K562 (cell line): ENCODE data around the gene SPAG16. TPM values are rescaled to one million over a fixed set of nuclear protein-coding genes. Genes with fewer than 3 reads are reported as not detected.

Source experiments
- ATAC-seq: fragments of 200-7000 bp; cut with Tn5 transposase; 3 replicates; pipeline ENCODE4 v1.9.1; 2020; ENCODE audit warnings: moderate library complexity
- BruUV-seq: library from RNA; stranded (reverse); fragments of 400-500 nt; replicated peaks from 2 replicates; lab custom pipeline; 2021; lab: Mats Ljungman, UMichigan
- CTCF ChIA-PET: fragments of 300-600 bp; formaldehyde crosslinking; extraction: SDS; loops from one replicate; lab custom pipeline; 2021; ENCODE audit warnings: low intra/inter-chr PET ratio; lab: Yijun Ruan, JAX
- POLR2A ChIA-PET: fragments of 300-600, 350-650 bp; sonication (Branson Sonifier 250); formaldehyde crosslinking; extraction: SDS; loops from one replicate; lab custom pipeline; 2021; ENCODE audit warnings: antibody characterized with exemption, inconsistent platforms; lab: Yijun Ruan, JAX
- DNase-seq, 4 experiments: peaks; one replicate each; pipeline versions ENCODE4 v3.0.0 to v3.0.0-alpha.2; 2011 to 2018; ENCODE audit warnings: low spot score in 3 of 4, mixed read lengths in 3 of 4; ENCODE audit errors: extremely low read depth in 1 of 4
- FAIRE-seq: peaks from 2 replicates; lab custom pipeline; 2011; peaks lifted over from hg19 to GRCh38; lab: Jason Lieb, UNC
- H2AFZ ChIP-seq: 2 replicates; pipeline ENCODE4 v1.6.0; 2011; ENCODE audit warnings: low read depth, low read length, control low read depth, inconsistent platforms
- H3K27ac ChIP-seq: fragments of 200-600 bp; 3 replicates; pipeline ENCODE4 v1.8.0; 2011; ENCODE audit warnings: low read depth, mild to moderate bottlenecking, control low read depth, inconsistent platforms, low read length, moderate library complexity, mixed read lengths; ENCODE audit errors: extremely low read depth
- H3K27me3 ChIP-seq, 2 experiments: fragments of 300-600 bp in 1 of 2; 2 replicates in 1 of 2; 3 replicates in 1 of 2; pipeline versions ENCODE4 v1.6.0 to v1.8.0; 2011; ENCODE audit warnings: inconsistent platforms in 2 of 2, low read length in 2 of 2, mild to moderate bottlenecking in 1 of 2, mixed read lengths in 1 of 2, moderate library complexity in 1 of 2; ENCODE audit not compliant: control insufficient read depth in 2 of 2, insufficient read depth in 2 of 2
- H3K36me3 ChIP-seq: fragments of 300-600 bp; 3 replicates; pipeline ENCODE4 v1.8.0; 2011; ENCODE audit warnings: mild to moderate bottlenecking, low read length, inconsistent platforms; ENCODE audit not compliant: control insufficient read depth, insufficient read depth
- H3K4me1 ChIP-seq, 2 experiments: fragments of 200-600 bp in 1 of 2; replicated peaks in 1 of 2; 2 replicates in 1 of 2; 3 replicates in 1 of 2; pipeline versions ENCODE4 v1.5.1 to v1.8.0; 2011; ENCODE audit warnings: inconsistent platforms in 2 of 2, low read length in 2 of 2, mild to moderate bottlenecking in 1 of 2, mixed read lengths in 1 of 2, moderate library complexity in 1 of 2; ENCODE audit not compliant: control insufficient read depth in 2 of 2, insufficient read depth in 2 of 2
- H3K4me2 ChIP-seq: 2 replicates; pipeline ENCODE4 v1.6.1; 2011; ENCODE audit warnings: low read length, control low read depth, inconsistent platforms, mixed read lengths; ENCODE audit not compliant: insufficient read depth
- H3K4me3 ChIP-seq: fragments of 200-600 bp; sonication (generic), shearing (Covaris generic); 2 replicates; pipeline ENCODE4 v1.5.1; 2016; ENCODE audit warnings: control low read depth, inconsistent platforms
- H3K79me2 ChIP-seq: fragments of 200-600 bp; 3 replicates; pipeline ENCODE4 v1.8.0; 2011; ENCODE audit warnings: low read length, inconsistent platforms; ENCODE audit not compliant: control insufficient read depth, insufficient read depth
- H3K9ac ChIP-seq, 2 experiments: 2 replicates each; pipeline versions ENCODE4 v1.6.0 to v1.6.1; 2011; ENCODE audit warnings: low read depth in 2 of 2, low read length in 2 of 2, control low read depth in 1 of 2, inconsistent platforms in 1 of 2, mild to moderate bottlenecking in 1 of 2, mixed read lengths in 1 of 2; ENCODE audit not compliant: insufficient read depth in 1 of 2
- H3K9me1 ChIP-seq: one replicate; pipeline ENCODE4 v1.6.0; 2011; ENCODE audit warnings: inconsistent platforms, mild to moderate bottlenecking, low read length, moderate library complexity; ENCODE audit not compliant: control insufficient read depth, insufficient read depth
- H3K9me3 ChIP-seq: replicated peaks from 2 replicates; pipeline ENCODE4 v1.5.1; 2011; ENCODE audit warnings: low read depth, low read length, inconsistent platforms; ENCODE audit not compliant: control insufficient read depth, insufficient read depth
- H4K20me1 ChIP-seq: replicated peaks from 2 replicates; pipeline ENCODE4 v1.6.1; 2011; ENCODE audit warnings: low read length, inconsistent platforms, mixed read lengths; ENCODE audit not compliant: control insufficient read depth, insufficient read depth
- ESRRA ChIP-seq: fragments of 450-650 bp; IDR thresholded peaks from 2 replicates; pipeline ENCODE4 v1.6.1; 2014; ENCODE audit warnings: low read depth, mild to moderate bottlenecking, moderate library complexity, borderline replicate concordance
- FOXK1 ChIP-seq: sonication (generic); formaldehyde crosslinking; IDR thresholded peaks from 2 replicates; pipeline ENCODE4 v1.8.0; 2022; ENCODE audit warnings: missing genetic modification reagents, mild to moderate bottlenecking, borderline replicate concordance
- NUFIP1 ChIP-seq: fragments of 450-650 bp; IDR thresholded peaks from 2 replicates; pipeline ENCODE4 v1.6.1; 2018; ENCODE audit not compliant: partially characterized antibody
- TAL1 ChIP-seq: fragments of 450-650 bp; IDR thresholded peaks from 2 replicates; pipeline ENCODE4 v1.6.1; 2016; ENCODE audit warnings: mild to moderate bottlenecking
- ZNF143 ChIP-seq: sonication (generic); formaldehyde crosslinking; IDR thresholded peaks from 2 replicates; pipeline ENCODE4 v1.9.0; 2022; ENCODE audit warnings: mild to moderate bottlenecking, missing genetic modification reagents
- ZSCAN29 ChIP-seq: fragments of 450-650 bp; IDR thresholded peaks from 2 replicates; pipeline ENCODE4 v1.6.1; 2017
- WGBS: fragments of 100-300 bp; shearing (Covaris generic); methylation state at CpG from one replicate; pipeline ENCODE4 v1.1.6; 2016; ENCODE audit warnings: low coverage, mixed read lengths; ENCODE audit not compliant: insufficient coverage; ENCODE audit errors: missing lambda C conversion rate; 5-methylcytosine and 5-hydroxymethylcytosine counted together
- in situ Hi-C: fragments of 300-500 bp; cut with MboI; formaldehyde crosslinking; loops from 4 replicates; pipeline ENCODE4 v1.15.0; 2018; ENCODE audit warnings: inconsistent platforms, mixed read lengths
- intact Hi-C: fragments of 100-400 bp; cut with micrococcal nuclease; formaldehyde crosslinking; loops from 2 replicates; pipeline ENCODE4 v1.14.2; 2022
- polyA plus RNA-seq, 8 experiments: library from polyadenylated mRNA; depleted of rRNA in 4 of 8; stranded (reverse) in 5 of 8; unstranded in 3 of 8; fragments of >200 nt; fragmentation: Nextera tagmentation in 2 of 8; fragmentation: Illumina TruSeq in 1 of 8; extraction: Ambion mirVana in 2 of 8; extraction: Trizol in 1 of 8; gene quantifications; 2 replicates each; pipeline versions ENCODE4 v1.2.1 to v1.2.3, GENCODE V29; 2011 to 2014; ENCODE audit warnings: inconsistent platforms in 1 of 8, missing spikeins in 1 of 8
- total RNA-seq, 7 experiments: library from RNA; depleted of rRNA in 6 of 7; stranded (reverse); fragments of >200 nt in 6 of 7; fragmentation: Illumina TruSeq in 2 of 7; extraction: Trizol in 2 of 7; gene quantifications; 2 replicates each; pipeline versions ENCODE4 v1.2.1 to v1.2.3, GENCODE V29; 2011 to 2021; ENCODE audit warnings: low replicate concordance in 1 of 7
- TF ChIP-seq, protein P1 (sequence below): fragments of 200-600 bp; sonication (generic); IDR thresholded peaks from one replicate; pipeline ENCODE4 v1.6.1; 2012; ENCODE audit warnings: mild to moderate bottlenecking, low read depth, low read length, inconsistent platforms

Gene SPAG16
- total and polyA plus RNA-seq, 9 of the 15 experiments (the other 6 are each of a cell fraction or from before 2014, with no cell fraction given), result 0.98 to 5.9 (median 3.5) TPM

DNA sequence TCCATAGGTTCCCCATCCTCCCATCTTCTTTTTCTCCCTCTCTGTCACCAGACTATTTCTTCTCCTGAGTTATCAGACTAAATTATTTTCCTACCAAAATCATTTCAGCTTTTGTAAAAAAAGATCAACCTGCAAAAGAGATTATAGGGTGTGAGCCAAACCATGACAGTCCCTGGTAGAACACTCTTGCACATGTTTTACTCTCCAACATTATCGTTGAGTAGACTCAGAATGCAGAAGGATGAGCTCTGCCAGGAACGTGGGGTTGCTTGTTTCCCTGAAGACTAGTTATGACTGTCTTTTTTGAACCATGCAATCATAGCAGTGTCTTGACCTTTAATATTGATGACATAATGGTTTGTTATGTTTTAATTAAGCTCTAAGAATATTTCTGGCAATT, 766.5 kb downstream of the SPAG16 start:
- no peak for FAIRE-seq
- BruUV-seq, result no TSS peak
- in situ Hi-C loops, result no loop called here
- 0% methylated on average over 2 of the region's 2 CpGs for WGBS
- no peaks in the 10 kb centered on the region for H3K27me3 ChIP-seq
- no peak for TF ChIP-seq ESRRA
- no peak for TF ChIP-seq TAL1
- TF ChIP-seq, protein P1, sequence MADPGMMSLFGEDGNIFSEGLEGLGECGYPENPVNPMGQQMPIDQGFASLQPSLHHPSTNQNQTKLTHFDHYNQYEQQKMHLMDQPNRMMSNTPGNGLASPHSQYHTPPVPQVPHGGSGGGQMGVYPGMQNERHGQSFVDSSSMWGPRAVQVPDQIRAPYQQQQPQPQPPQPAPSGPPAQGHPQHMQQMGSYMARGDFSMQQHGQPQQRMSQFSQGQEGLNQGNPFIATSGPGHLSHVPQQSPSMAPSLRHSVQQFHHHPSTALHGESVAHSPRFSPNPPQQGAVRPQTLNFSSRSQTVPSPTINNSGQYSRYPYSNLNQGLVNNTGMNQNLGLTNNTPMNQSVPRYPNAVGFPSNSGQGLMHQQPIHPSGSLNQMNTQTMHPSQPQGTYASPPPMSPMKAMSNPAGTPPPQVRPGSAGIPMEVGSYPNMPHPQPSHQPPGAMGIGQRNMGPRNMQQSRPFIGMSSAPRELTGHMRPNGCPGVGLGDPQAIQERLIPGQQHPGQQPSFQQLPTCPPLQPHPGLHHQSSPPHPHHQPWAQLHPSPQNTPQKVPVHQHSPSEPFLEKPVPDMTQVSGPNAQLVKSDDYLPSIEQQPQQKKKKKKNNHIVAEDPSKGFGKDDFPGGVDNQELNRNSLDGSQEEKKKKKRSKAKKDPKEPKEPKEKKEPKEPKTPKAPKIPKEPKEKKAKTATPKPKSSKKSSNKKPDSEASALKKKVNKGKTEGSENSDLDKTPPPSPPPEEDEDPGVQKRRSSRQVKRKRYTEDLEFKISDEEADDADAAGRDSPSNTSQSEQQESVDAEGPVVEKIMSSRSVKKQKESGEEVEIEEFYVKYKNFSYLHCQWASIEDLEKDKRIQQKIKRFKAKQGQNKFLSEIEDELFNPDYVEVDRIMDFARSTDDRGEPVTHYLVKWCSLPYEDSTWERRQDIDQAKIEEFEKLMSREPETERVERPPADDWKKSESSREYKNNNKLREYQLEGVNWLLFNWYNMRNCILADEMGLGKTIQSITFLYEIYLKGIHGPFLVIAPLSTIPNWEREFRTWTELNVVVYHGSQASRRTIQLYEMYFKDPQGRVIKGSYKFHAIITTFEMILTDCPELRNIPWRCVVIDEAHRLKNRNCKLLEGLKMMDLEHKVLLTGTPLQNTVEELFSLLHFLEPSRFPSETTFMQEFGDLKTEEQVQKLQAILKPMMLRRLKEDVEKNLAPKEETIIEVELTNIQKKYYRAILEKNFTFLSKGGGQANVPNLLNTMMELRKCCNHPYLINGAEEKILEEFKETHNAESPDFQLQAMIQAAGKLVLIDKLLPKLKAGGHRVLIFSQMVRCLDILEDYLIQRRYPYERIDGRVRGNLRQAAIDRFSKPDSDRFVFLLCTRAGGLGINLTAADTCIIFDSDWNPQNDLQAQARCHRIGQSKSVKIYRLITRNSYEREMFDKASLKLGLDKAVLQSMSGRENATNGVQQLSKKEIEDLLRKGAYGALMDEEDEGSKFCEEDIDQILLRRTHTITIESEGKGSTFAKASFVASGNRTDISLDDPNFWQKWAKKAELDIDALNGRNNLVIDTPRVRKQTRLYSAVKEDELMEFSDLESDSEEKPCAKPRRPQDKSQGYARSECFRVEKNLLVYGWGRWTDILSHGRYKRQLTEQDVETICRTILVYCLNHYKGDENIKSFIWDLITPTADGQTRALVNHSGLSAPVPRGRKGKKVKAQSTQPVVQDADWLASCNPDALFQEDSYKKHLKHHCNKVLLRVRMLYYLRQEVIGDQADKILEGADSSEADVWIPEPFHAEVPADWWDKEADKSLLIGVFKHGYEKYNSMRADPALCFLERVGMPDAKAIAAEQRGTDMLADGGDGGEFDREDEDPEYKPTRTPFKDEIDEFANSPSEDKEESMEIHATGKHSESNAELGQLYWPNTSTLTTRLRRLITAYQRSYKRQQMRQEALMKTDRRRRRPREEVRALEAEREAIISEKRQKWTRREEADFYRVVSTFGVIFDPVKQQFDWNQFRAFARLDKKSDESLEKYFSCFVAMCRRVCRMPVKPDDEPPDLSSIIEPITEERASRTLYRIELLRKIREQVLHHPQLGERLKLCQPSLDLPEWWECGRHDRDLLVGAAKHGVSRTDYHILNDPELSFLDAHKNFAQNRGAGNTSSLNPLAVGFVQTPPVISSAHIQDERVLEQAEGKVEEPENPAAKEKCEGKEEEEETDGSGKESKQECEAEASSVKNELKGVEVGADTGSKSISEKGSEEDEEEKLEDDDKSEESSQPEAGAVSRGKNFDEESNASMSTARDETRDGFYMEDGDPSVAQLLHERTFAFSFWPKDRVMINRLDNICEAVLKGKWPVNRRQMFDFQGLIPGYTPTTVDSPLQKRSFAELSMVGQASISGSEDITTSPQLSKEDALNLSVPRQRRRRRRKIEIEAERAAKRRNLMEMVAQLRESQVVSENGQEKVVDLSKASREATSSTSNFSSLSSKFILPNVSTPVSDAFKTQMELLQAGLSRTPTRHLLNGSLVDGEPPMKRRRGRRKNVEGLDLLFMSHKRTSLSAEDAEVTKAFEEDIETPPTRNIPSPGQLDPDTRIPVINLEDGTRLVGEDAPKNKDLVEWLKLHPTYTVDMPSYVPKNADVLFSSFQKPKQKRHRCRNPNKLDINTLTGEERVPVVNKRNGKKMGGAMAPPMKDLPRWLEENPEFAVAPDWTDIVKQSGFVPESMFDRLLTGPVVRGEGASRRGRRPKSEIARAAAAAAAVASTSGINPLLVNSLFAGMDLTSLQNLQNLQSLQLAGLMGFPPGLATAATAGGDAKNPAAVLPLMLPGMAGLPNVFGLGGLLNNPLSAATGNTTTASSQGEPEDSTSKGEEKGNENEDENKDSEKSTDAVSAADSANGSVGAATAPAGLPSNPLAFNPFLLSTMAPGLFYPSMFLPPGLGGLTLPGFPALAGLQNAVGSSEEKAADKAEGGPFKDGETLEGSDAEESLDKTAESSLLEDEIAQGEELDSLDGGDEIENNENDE, result no peak
- TF ChIP-seq ZSCAN29, result no peak
- TF ChIP-seq FOXK1 (CRISPR knock-in tag), result no peak
- TF ChIP-seq NUFIP1, result no peak
- no peak for TF ChIP-seq ZNF143
- no peak overlapping the region for H3K9ac ChIP-seq
- no peak overlapping the region for H2AFZ ChIP-seq
- no peak for DNase-seq
- H4K20me1 ChIP-seq, result no peaks in the 10 kb centered on the region
- no peaks in the 10 kb centered on the region for H3K4me1 ChIP-seq
- H3K4me2 ChIP-seq, result no peak overlapping the region
- ATAC-seq, result no peak
- CTCF ChIA-PET, result no interaction called here
- no peak overlapping the region for H3K27ac ChIP-seq
- no peaks in the 10 kb centered on the region for H3K79me2 ChIP-seq
- H3K9me1 ChIP-seq, result no peaks in the 10 kb centered on the region
- no peak overlapping the region for H3K4me3 ChIP-seq
- H3K9me3 ChIP-seq, result no peaks in the 10 kb centered on the region
- intact Hi-C loops, result no loop called here
- no peaks in the 10 kb centered on the region for H3K36me3 ChIP-seq
- POLR2A ChIA-PET, result interaction anchor here (0.7 kb wide), 1 partner anchor 191 kb away, joined by 3 read pairs; no protein-coding TSS in a partner anchor
